Progenitor cell of endocrine pancreas (in vitro differentiated cells): ENCODE measurements around the gene DTNA. TPM values are rescaled to one million over a fixed set of nuclear protein-coding genes. Genes with fewer than 3 reads are reported as not detected.
A peak's percentile ranks its signal among the peaks of the same experiment; 100 is the strongest.

Experiments used
- DNase-seq: peaks from one replicate; pipeline ENCODE4 v3.0.0; 2021; ENCODE audit warnings: low spot score; ENCODE audit not compliant: unreplicated experiment
- H3K27ac Mint-ChIP-seq: 2 replicates; pipeline ENCODE4 v1.8.0; 2021; ENCODE audit warnings: mild to moderate bottlenecking, moderate library complexity, mixed read lengths
- H3K27me3 Mint-ChIP-seq: 2 replicates; pipeline ENCODE4 v1.8.0; 2021; ENCODE audit warnings: mixed read lengths
- H3K36me3 Mint-ChIP-seq: 2 replicates; pipeline ENCODE4 v1.8.0; 2022; ENCODE audit warnings: mixed read lengths; ENCODE audit not compliant: insufficient read depth
- H3K4me1 Mint-ChIP-seq: 2 replicates; pipeline ENCODE4 v1.8.0; 2021; ENCODE audit warnings: low read depth, mixed read lengths
- H3K4me3 Mint-ChIP-seq: 2 replicates; pipeline ENCODE4 v1.8.0; 2021; ENCODE audit warnings: low read depth, mild to moderate bottlenecking, moderate library complexity, mixed read lengths
- H3K9me3 Mint-ChIP-seq: 2 replicates; pipeline ENCODE4 v1.8.0; 2021; ENCODE audit warnings: low read depth, mixed read lengths
- total RNA-seq: library from RNA; stranded (reverse); gene quantifications from 2 replicates; pipeline ENCODE4 v1.2.1, GENCODE V29; 2021
- TF ChIP-seq, protein P1 (sequence below): fragments of 200-600 bp; sonication (generic); IDR thresholded peaks from one replicate; pipeline ENCODE4 v1.5.0; 2021; ENCODE audit warnings: antibody characterized with exemption, mild to moderate bottlenecking; ENCODE audit not compliant: unreplicated experiment

Gene DTNA
- total RNA-seq, 1 donor from 2014 or later, result 25.4 TPM

DNA sequence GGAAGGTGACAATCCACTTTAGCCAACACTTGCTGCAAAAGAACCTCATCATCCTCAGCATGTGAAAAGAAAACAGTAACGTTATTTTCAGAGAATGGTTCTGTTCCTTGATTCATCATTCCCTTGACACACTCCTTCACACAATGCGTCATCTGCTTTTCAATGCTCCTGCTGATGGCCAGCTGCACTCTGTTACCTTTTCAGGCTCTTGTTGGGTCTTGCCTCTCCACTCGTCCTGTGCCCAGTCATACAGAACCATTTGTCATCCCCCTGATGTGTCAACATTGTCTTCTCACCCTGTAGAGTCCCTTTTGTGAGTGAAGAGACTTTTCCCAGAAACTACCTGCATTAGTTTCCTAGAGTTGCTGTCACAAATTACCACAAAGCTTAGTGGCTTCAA, 12.2 kb upstream of the DTNA start:
- TF ChIP-seq, protein P1, sequence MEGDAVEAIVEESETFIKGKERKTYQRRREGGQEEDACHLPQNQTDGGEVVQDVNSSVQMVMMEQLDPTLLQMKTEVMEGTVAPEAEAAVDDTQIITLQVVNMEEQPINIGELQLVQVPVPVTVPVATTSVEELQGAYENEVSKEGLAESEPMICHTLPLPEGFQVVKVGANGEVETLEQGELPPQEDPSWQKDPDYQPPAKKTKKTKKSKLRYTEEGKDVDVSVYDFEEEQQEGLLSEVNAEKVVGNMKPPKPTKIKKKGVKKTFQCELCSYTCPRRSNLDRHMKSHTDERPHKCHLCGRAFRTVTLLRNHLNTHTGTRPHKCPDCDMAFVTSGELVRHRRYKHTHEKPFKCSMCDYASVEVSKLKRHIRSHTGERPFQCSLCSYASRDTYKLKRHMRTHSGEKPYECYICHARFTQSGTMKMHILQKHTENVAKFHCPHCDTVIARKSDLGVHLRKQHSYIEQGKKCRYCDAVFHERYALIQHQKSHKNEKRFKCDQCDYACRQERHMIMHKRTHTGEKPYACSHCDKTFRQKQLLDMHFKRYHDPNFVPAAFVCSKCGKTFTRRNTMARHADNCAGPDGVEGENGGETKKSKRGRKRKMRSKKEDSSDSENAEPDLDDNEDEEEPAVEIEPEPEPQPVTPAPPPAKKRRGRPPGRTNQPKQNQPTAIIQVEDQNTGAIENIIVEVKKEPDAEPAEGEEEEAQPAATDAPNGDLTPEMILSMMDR, result no peak
- H3K27ac Mint-ChIP-seq, result peak overlapping the region; percentile 25
- H3K4me3 Mint-ChIP-seq, result no peak overlapping the region
- H3K36me3 Mint-ChIP-seq, result peaks cover 4% of the 10 kb centered on the region
- no peaks in the 10 kb centered on the region for H3K27me3 Mint-ChIP-seq
- DNase-seq, result no peak
- H3K9me3 Mint-ChIP-seq, result peaks cover 2% of the 10 kb centered on the region
- H3K4me1 Mint-ChIP-seq, result peaks cover 5% of the 10 kb centered on the region

- H3K27ac Mint-ChIP-seq, result no peak overlapping the region
- no peak for DNase-seq
- H3K9me3 Mint-ChIP-seq, result peaks cover 2% of the 10 kb centered on the region
- H3K4me1 Mint-ChIP-seq, result no peaks in the 10 kb centered on the region
- H3K36me3 Mint-ChIP-seq, result peaks cover 4% of the 10 kb centered on the region
- TF ChIP-seq, protein P1, result no peak
- H3K4me3 Mint-ChIP-seq, result no peak overlapping the region
- H3K27me3 Mint-ChIP-seq, result no peaks in the 10 kb centered on the region
These were observed 8.2 kb upstream of the DTNA start for GRCh38 chr18:34701911-34702310.

DNA sequence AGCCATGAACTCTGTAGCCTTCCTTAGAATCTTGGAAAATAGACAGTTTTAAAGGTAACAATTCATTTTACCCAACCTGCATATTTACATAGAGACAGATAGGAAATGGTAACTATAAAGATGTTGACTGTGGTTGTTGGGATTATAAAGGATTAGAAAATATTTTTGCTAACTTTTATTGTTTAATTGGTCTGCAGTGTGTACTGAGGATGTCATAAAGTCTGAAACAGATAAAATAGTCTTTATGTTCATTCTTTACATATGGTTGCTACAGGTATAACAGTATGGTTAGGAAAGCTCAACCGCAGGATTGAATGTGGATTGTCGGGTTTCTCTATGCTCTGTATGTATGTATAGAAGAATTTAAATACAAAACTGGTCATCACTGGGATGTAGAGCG, 7.3 kb upstream of the DTNA start:
- no peaks in the 10 kb centered on the region for H3K27me3 Mint-ChIP-seq
- peaks cover 2% of the 10 kb centered on the region for H3K4me1 Mint-ChIP-seq
- H3K36me3 Mint-ChIP-seq, result peaks cover 4% of the 10 kb centered on the region
- no peak overlapping the region for H3K27ac Mint-ChIP-seq
- DNase-seq, result no peak
- peaks cover 2% of the 10 kb centered on the region for H3K9me3 Mint-ChIP-seq
- TF ChIP-seq, protein P1, result no peak
- H3K4me3 Mint-ChIP-seq, result no peak overlapping the region

- DNase-seq, result no peak
- H3K9me3 Mint-ChIP-seq, result no peaks in the 10 kb centered on the region
- H3K27ac Mint-ChIP-seq, result no peak overlapping the region
- H3K27me3 Mint-ChIP-seq, result no peaks in the 10 kb centered on the region
- H3K36me3 Mint-ChIP-seq, result no peaks in the 10 kb centered on the region
- no peak overlapping the region for H3K4me3 Mint-ChIP-seq
- H3K4me1 Mint-ChIP-seq, result peaks cover 2% of the 10 kb centered on the region
- TF ChIP-seq, protein P1, result no peak
These were observed 6.0 kb upstream of the DTNA start for GRCh38 chr18:34704074-34704473.

DNA sequence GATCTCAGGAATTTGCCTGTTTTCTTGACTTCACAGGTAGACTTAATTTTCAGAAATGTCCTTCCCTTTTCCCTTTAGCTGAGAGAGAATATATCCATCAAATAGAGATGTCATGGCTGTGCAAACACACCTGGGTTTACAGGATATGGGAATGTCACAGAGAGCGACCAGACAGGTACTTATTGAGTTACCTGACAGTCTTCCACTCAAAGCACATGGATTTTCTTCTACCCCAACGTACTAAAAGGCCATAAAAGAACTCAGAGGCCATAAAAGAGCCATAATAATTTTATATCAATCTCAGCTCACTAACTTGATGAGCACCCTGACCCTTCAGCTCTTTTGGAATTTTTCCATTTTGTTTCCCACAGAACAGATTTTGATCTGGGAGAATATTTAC, 5.3 kb upstream of the DTNA start:
- Mint-ChIP-seq H3K27me3 (no peaks in the 10 kb centered on the region), H3K27ac (no peak overlapping the region), H3K4me1 (peaks cover 2% of the 10 kb centered on the region), H3K4me3 (no peak overlapping the region), H3K9me3 (no peaks in the 10 kb centered on the region), H3K36me3 (no peaks in the 10 kb centered on the region)
- no peak for DNase-seq
- TF ChIP-seq, protein P1, result no peak
